Neural crest cell (in vitro differentiated cells): ENCODE data around the gene FCRL6. TPM values are rescaled to one million over a fixed set of nuclear protein-coding genes. Genes with fewer than 3 reads are reported as not detected.

Experiments
- DNase-seq: peaks from one replicate; pipeline ENCODE4 v3.0.0; 2021; ENCODE audit warnings: low read depth, mixed read lengths, low spot score
- H3K27ac Mint-ChIP-seq: one replicate; pipeline ENCODE4 v1.8.0; 2021; ENCODE audit warnings: mild to moderate bottlenecking, mixed read lengths; ENCODE audit not compliant: unreplicated experiment
- H3K27me3 Mint-ChIP-seq: 2 replicates; pipeline ENCODE4 v1.8.0; 2021; ENCODE audit warnings: low read depth, mild to moderate bottlenecking, mixed read lengths
- H3K36me3 Mint-ChIP-seq: 2 replicates; pipeline ENCODE4 v1.8.0; 2021; ENCODE audit warnings: low read depth, mild to moderate bottlenecking, mixed read lengths
- H3K4me1 Mint-ChIP-seq: 2 replicates; pipeline ENCODE4 v1.8.0; 2021; ENCODE audit warnings: mixed read lengths
- H3K4me3 Mint-ChIP-seq: one replicate; pipeline ENCODE4 v1.8.0; 2021; ENCODE audit warnings: mild to moderate bottlenecking, mixed read lengths
- H3K9me3 Mint-ChIP-seq: 2 replicates; pipeline ENCODE4 v1.8.0; 2021; ENCODE audit warnings: mixed read lengths
- CTCF ChIP-seq: fragments of 200-600 bp; sonication (generic); conservative IDR thresholded peaks from 2 replicates; pipeline ENCODE4 v1.5.0; 2021; ENCODE audit warnings: antibody characterized with exemption, mild to moderate bottlenecking
- total RNA-seq: library from RNA; stranded (reverse); gene quantifications from 2 replicates; pipeline ENCODE4 v1.2.1, GENCODE V29; 2021

FCRL6 gene
- total RNA-seq, 1 donor from 2014 or later, result not detected

- no peak overlapping the region for H3K27ac Mint-ChIP-seq
- DNase-seq, result no peak
- H3K4me3 Mint-ChIP-seq, result no peak overlapping the region
- no peaks in the 10 kb centered on the region for H3K36me3 Mint-ChIP-seq
- H3K4me1 Mint-ChIP-seq, result peaks cover 11% of the 10 kb centered on the region
- H3K27me3 Mint-ChIP-seq, result peaks cover 86% of the 10 kb centered on the region
- TF ChIP-seq CTCF, result peak; percentile 8
- no peaks in the 10 kb centered on the region for H3K9me3 Mint-ChIP-seq
Measured at GRCh38 chr1:159851407-159851806, 49.2 kb downstream of the FCRL6 start.

- H3K36me3 Mint-ChIP-seq, result no peaks in the 10 kb centered on the region
Measured at GRCh38 chr1:159853417-159854115, 51.4 kb downstream of the FCRL6 start.

GRCh38 chr1:159854116-159854692 is 52.0 kb downstream of the FCRL6 start:
- Mint-ChIP-seq H3K4me1 (peaks cover 11% of the 10 kb centered on the region), H3K27ac (no peak overlapping the region), H3K9me3 (no peaks in the 10 kb centered on the region), H3K36me3 (no peaks in the 10 kb centered on the region), H3K4me3 (peak overlapping the region; percentile 75), H3K27me3 (peaks cover 89% of the 10 kb centered on the region)
- DNase-seq, result peak; percentile 32
- no peak for TF ChIP-seq CTCF

More at GRCh38 chr1:159853417-159854115, 51.4 kb downstream of the FCRL6 start:
- TF ChIP-seq CTCF, result no peak
- Mint-ChIP-seq H3K4me3 (peak overlapping the region; percentile 75), H3K27me3 (peaks cover 91% of the 10 kb centered on the region), H3K27ac (no peak overlapping the region), H3K4me1 (peaks cover 11% of the 10 kb centered on the region), H3K9me3 (no peaks in the 10 kb centered on the region)
- no peak for DNase-seq

- Mint-ChIP-seq H3K27ac (no peak overlapping the region), H3K4me1 (peaks cover 11% of the 10 kb centered on the region), H3K9me3 (no peaks in the 10 kb centered on the region), H3K4me3 (peak overlapping the region; percentile 54), H3K36me3 (no peaks in the 10 kb centered on the region), H3K27me3 (peaks cover 88% of the 10 kb centered on the region)
- peak; percentile 24 for TF ChIP-seq CTCF
- peak; percentile 46 for DNase-seq
Measured at GRCh38 chr1:159854693-159855192, 52.6 kb downstream of the FCRL6 start.

GRCh38 chr1:159855709-159856108 is 53.5 kb downstream of the FCRL6 start:
- peaks cover 11% of the 10 kb centered on the region for H3K4me1 Mint-ChIP-seq
- no peak for DNase-seq
- H3K9me3 Mint-ChIP-seq, result no peaks in the 10 kb centered on the region
- peaks cover 85% of the 10 kb centered on the region for H3K27me3 Mint-ChIP-seq
- TF ChIP-seq CTCF, result no peak
- no peaks in the 10 kb centered on the region for H3K36me3 Mint-ChIP-seq
- H3K4me3 Mint-ChIP-seq, result no peak overlapping the region
- no peak overlapping the region for H3K27ac Mint-ChIP-seq
